ENCODE results near the gene TAF5L. TPM values are rescaled to one million over a fixed set of nuclear protein-coding genes. Genes with fewer than 3 reads are reported as not detected.

Gene TAF5L
- total and polyA plus RNA-seq, 4 experiments from 2014 or later, result 4.3 to 21.3 (median 13.9) TPM

DNA sequence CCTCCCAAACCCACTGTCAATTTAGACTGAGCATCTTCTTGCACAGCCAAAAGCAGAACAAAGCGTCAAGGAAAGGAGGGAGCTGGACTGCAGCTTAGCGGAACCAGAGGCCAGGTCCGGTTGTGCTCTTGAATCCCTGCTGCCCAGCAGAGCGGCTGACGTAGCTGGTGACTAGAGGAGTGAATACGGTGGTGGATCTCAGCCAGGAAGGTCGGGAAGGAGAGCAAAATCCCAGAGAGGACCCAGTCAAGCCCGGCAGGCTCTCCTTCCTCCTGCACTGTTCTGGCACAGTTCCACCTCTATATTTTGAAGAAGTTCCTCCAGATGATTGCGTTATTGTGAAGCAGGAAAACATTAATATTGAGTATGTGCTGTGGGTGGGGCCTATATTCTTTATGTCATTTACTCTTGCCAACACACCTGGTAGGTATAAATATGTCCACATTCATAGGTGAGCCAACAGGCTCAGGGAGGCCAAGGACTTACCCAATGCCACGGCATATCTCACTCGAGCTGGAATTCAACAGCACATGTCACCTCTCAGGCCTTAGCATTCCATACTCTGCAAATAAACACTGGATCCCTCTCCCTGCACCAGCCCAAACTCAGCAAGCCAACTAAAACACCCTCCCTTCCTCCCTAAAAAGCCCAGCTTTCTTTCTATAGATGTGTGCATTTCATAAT lies 43.8 kb downstream of the TAF5L start:
- Histone ChIP-seq H3K27me3 (ENCODE audit: insufficient read depth, low read length) (no peaks in the 10 kb centered on the region), H3K4me1 (ENCODE audit: insufficient read depth, low read length) (no peaks in the 10 kb centered on the region), H3K27ac (ENCODE audit: low read depth, low read length) (no peak overlapping the region), H3K4me3 (ENCODE audit: low read length in 2 of 2) (no peak overlapping the region), H3K9me3 (ENCODE audit: control insufficient read depth in 1 of 2, low read length in 2 of 2) (no peaks in the 10 kb centered on the region), H3K36me3 (ENCODE audit: insufficient read depth, low read length) (no peaks in the 10 kb centered on the region)
- Mint-ChIP-seq H3K9me3 (no peaks in the 10 kb centered on the region), H3K4me1 (peaks cover 0 to 2% (median 0%) of the 10 kb centered on the region in 4 donors), H3K36me3 (no peaks in the 10 kb centered on the region), H3K4me3 (no peak overlapping the region), H3K27ac (no peak overlapping the region), H3K27me3 (peaks cover 2 to 3% of the 10 kb centered on the region in 2 donors)
- CTCF ChIA-PET (ENCODE audit: partially characterized antibody), result interaction anchor here (0.8 to 1.0 kb wide), 2 partner anchors 17 to 21 kb away, joined by 3 read pairs; no protein-coding TSS in a partner anchor
- POLR2A ChIA-PET (ENCODE audit: partially characterized antibody), result no interaction called here
- intact Hi-C loops (cut with micrococcal nuclease), result no loop called here
- DNase-seq, result no peak

DNA sequence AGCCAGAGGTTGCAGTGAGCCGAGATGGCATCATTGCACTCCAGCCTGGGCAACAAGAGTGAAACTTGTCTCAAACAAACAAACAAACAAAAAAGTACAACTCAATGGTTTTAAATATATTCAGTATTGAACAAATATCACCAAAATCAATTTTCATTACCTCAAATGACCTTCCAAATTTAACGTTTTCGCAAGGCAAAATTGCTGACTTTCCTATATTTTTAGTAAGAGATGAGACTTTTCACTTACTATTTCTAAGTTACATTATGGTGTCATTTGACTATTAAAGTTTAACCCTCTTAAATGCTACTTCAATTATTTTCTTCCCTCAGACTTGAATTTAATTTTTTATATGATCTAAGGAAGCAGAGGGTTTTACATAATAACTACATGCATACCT lies 44.4 kb downstream of the TAF5L start:
- no peak overlapping the region for H3K27ac Mint-ChIP-seq
- no peak overlapping the region for H3K4me3 Mint-ChIP-seq
- H3K4me1 Mint-ChIP-seq, result peaks cover 0 to 2% (median 0%) of the 10 kb centered on the region in 4 donors
- Histone ChIP-seq H3K4me1 (ENCODE audit: insufficient read depth, low read length) (no peaks in the 10 kb centered on the region), H3K27me3 (ENCODE audit: insufficient read depth, low read length) (no peaks in the 10 kb centered on the region), H3K4me3 (ENCODE audit: low read length in 2 of 2) (no peak overlapping the region), H3K27ac (ENCODE audit: low read depth, low read length) (no peak overlapping the region), H3K36me3 (ENCODE audit: insufficient read depth, low read length) (no peaks in the 10 kb centered on the region), H3K9me3 (ENCODE audit: control insufficient read depth in 1 of 2, low read length in 2 of 2) (no peaks in the 10 kb centered on the region)
- no peaks in the 10 kb centered on the region for H3K36me3 Mint-ChIP-seq
- intact Hi-C loops (cut with micrococcal nuclease), result no loop called here
- CTCF ChIA-PET (ENCODE audit: partially characterized antibody), result no interaction called here
- peaks cover 2 to 3% of the 10 kb centered on the region in 2 donors for H3K27me3 Mint-ChIP-seq
- no peaks in the 10 kb centered on the region for H3K9me3 Mint-ChIP-seq
- DNase-seq, result no peak
- POLR2A ChIA-PET (ENCODE audit: partially characterized antibody), result no interaction called here

- Histone ChIP-seq H3K9me3 (ENCODE audit: control insufficient read depth in 1 of 2, low read length in 2 of 2) (no peaks in the 10 kb centered on the region), H3K4me1 (ENCODE audit: insufficient read depth, low read length) (no peaks in the 10 kb centered on the region), H3K27ac (ENCODE audit: low read depth, low read length) (no peak overlapping the region), H3K36me3 (ENCODE audit: insufficient read depth, low read length) (no peaks in the 10 kb centered on the region), H3K4me3 (ENCODE audit: low read length in 2 of 2) (no peak overlapping the region), H3K27me3 (ENCODE audit: insufficient read depth, low read length) (no peaks in the 10 kb centered on the region)
- H3K27ac Mint-ChIP-seq, result peak overlapping the region in 1 of 7 donors; percentile 60
- H3K4me1 Mint-ChIP-seq, result no peaks in the 10 kb centered on the region
- ChIA-PET POLR2A (ENCODE audit: partially characterized antibody) (no interaction called here), CTCF (ENCODE audit: partially characterized antibody) (no interaction called here)
- H3K36me3 Mint-ChIP-seq, result no peaks in the 10 kb centered on the region
- H3K9me3 Mint-ChIP-seq, result no peaks in the 10 kb centered on the region
- intact Hi-C loops (cut with micrococcal nuclease), result no loop called here
- H3K27me3 Mint-ChIP-seq, result peaks cover 3 to 5% of the 10 kb centered on the region in 2 donors
- DNase-seq, result no peak
- no peak overlapping the region for H3K4me3 Mint-ChIP-seq
These were observed 46.8 kb downstream of the TAF5L start for GRCh38 chr1:229579059-229579673.

DNA sequence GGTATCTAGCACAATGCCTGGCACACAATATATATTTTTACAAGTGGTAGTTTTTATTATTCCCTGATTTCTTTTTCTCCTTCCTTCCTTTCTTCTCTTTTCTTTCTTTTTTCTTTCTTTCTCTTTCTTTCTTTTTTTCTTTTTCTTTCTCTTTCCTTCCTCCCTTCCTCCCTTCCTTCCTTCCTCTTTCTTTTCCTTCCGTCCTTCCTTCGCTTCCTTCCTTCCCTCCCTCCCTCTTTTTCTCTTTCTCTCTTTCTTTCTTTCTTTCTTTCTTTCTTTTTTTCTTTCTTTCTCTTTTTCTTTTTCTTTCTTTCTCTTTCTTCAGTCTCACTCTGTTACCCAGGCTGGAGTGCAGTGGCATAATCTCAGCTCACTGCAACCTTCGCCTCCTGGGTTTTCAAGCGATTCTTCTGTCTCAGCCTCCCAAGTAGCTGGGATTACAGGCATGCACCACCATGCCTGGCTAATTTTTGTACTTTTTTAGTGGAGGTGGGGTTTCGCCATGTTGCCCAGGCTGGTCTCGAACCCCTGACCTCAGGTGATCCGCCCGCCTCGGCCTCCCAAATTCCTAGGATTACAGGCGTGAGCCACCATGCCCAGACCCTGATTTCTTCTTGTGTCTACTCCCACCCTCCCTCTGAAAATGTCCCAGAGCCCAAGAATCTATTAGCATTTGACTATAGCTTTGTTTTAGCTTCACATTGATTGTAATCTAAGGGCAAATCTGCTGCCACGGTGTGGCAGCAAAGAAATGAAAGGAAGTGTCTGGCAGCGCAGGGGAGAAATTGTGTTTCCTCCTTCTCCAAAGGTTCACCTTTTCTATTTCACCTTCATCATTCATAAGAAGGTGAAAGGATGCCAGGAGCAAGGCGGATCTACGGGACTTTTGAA lies 47.5 kb downstream of the TAF5L start:
- Mint-ChIP-seq H3K27me3 (peaks cover 3 to 8% of the 10 kb centered on the region in 2 donors), H3K4me3 (no peak overlapping the region), H3K9me3 (no peaks in the 10 kb centered on the region), H3K36me3 (no peaks in the 10 kb centered on the region), H3K4me1 (no peaks in the 10 kb centered on the region), H3K27ac (no peak overlapping the region)
- H3K4me1 ChIP-seq (ENCODE audit: insufficient read depth, low read length), result no peaks in the 10 kb centered on the region
- no peak overlapping the region for H3K27ac ChIP-seq (ENCODE audit: low read depth, low read length)
- no peak overlapping the region for H3K4me3 ChIP-seq (ENCODE audit: low read length in 2 of 2)
- DNase-seq, result no peak
- H3K36me3 ChIP-seq (ENCODE audit: insufficient read depth, low read length), result no peaks in the 10 kb centered on the region
- CTCF ChIA-PET (ENCODE audit: partially characterized antibody), result no interaction called here
- intact Hi-C loops (cut with micrococcal nuclease), result no loop called here
- H3K27me3 ChIP-seq (ENCODE audit: insufficient read depth, low read length), result no peaks in the 10 kb centered on the region
- POLR2A ChIA-PET (ENCODE audit: partially characterized antibody), result no interaction called here
- no peaks in the 10 kb centered on the region for H3K9me3 ChIP-seq (ENCODE audit: control insufficient read depth in 1 of 2, low read length in 2 of 2)

DNA sequence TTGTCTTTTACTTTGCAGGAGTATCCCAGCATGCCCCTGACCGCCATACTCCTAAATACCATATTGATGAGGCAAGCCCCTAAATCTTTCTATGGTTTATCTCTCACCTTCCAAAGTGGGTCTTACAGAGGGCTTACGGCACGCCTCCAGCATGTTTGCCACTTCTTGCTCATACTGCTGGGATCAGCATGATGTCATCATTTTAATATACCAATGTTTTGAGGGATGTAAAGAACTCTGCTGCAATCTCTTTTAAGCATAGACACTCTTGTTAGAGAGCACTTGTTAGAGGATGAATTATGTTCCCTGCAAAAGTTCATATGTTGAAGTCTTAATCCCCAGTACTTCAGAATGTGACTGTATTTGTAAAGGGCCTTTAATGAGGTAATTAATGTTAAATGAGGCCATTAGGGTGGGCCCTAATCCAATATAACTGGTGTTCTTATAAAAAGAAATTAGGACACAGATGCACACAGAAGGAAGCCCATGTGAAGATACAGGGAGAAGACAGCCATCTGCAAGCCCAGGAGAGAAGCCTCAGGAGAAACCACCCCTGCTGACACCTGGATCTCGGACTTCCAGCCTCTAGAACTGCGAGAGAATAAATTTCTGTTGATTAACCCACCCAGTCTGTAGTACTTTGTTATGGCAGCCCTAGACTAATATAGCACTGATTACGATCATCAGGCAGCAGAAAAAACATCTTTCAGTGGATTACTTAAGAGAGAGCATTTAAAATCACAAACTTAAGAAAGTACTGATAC lies 51.1 kb downstream of the TAF5L start:
- ChIA-PET POLR2A (ENCODE audit: partially characterized antibody) (no interaction called here), CTCF (ENCODE audit: partially characterized antibody) (no interaction called here)
- Mint-ChIP-seq H3K4me1 (no peaks in the 10 kb centered on the region), H3K4me3 (no peak overlapping the region), H3K36me3 (no peaks in the 10 kb centered on the region), H3K9me3 (no peaks in the 10 kb centered on the region), H3K27ac (peak overlapping the region in 1 of 7 donors; percentile 36), H3K27me3 (peaks cover 3 to 7% of the 10 kb centered on the region in 2 donors)
- H3K4me1 ChIP-seq (ENCODE audit: insufficient read depth, low read length), result no peaks in the 10 kb centered on the region
- DNase-seq, result no peak
- no peak overlapping the region for H3K4me3 ChIP-seq (ENCODE audit: low read length in 2 of 2)
- no peak overlapping the region for H3K27ac ChIP-seq (ENCODE audit: low read depth, low read length)
- no peaks in the 10 kb centered on the region for H3K36me3 ChIP-seq (ENCODE audit: insufficient read depth, low read length)
- no peaks in the 10 kb centered on the region for H3K9me3 ChIP-seq (ENCODE audit: control insufficient read depth in 1 of 2, low read length in 2 of 2)
- H3K27me3 ChIP-seq (ENCODE audit: insufficient read depth, low read length), result no peaks in the 10 kb centered on the region
- intact Hi-C loops (cut with micrococcal nuclease), result no loop called here

GRCh38 chr1:229572286-229572685 lies 53.6 kb downstream of the TAF5L start:
- DNase-seq, result no peak
- H3K9me3 Mint-ChIP-seq, result no peaks in the 10 kb centered on the region
- H3K4me3 Mint-ChIP-seq, result no peak overlapping the region
- H3K36me3 ChIP-seq (ENCODE audit: insufficient read depth, low read length), result no peaks in the 10 kb centered on the region
- intact Hi-C loops (cut with micrococcal nuclease), result no loop called here
- H3K27ac Mint-ChIP-seq, result no peak overlapping the region
- H3K4me1 ChIP-seq (ENCODE audit: insufficient read depth, low read length), result no peaks in the 10 kb centered on the region
- H3K4me1 Mint-ChIP-seq, result no peaks in the 10 kb centered on the region
- no peaks in the 10 kb centered on the region for H3K9me3 ChIP-seq (ENCODE audit: control insufficient read depth in 1 of 2, low read length in 2 of 2)
- H3K27me3 ChIP-seq (ENCODE audit: insufficient read depth, low read length), result no peaks in the 10 kb centered on the region
- no peak overlapping the region for H3K27ac ChIP-seq (ENCODE audit: low read depth, low read length)
- POLR2A ChIA-PET (ENCODE audit: partially characterized antibody), result no interaction called here
- CTCF ChIA-PET (ENCODE audit: partially characterized antibody), result no interaction called here
- H3K4me3 ChIP-seq (ENCODE audit: low read length in 2 of 2), result no peak overlapping the region
- peaks cover 0 to 7% of the 10 kb centered on the region in 2 donors for H3K27me3 Mint-ChIP-seq
- H3K36me3 Mint-ChIP-seq, result no peaks in the 10 kb centered on the region
